DOHH2 (cell line): ENCODE results near the gene XRCC4.

Experiments used
- H3F3A ChIP-seq: fragments of 200-600 bp; sonication (generic), shearing (Covaris generic); 2 replicates; pipeline ENCODE4 v1.6.0; 2016; ENCODE audit warnings: antibody characterized with exemption, mild to moderate bottlenecking; ENCODE audit not compliant: control insufficient read depth, insufficient read depth
- H3K27ac ChIP-seq: fragments of 200-600 bp; sonication (generic); 2 replicates; pipeline ENCODE4 v1.5.1; 2014; ENCODE audit warnings: low read depth, mild to moderate bottlenecking, low read length, moderate library complexity
- H3K27me3 ChIP-seq: fragments of 200-600 bp; sonication (generic); 2 replicates; pipeline ENCODE4 v1.6.1; 2014; ENCODE audit warnings: mild to moderate bottlenecking, low read length, mixed read lengths; ENCODE audit not compliant: control insufficient read depth
- H3K36me3 ChIP-seq: fragments of 200-600 bp; sonication (generic); 2 replicates; pipeline ENCODE4 v1.6.1; 2014; ENCODE audit warnings: mild to moderate bottlenecking, low read length, moderate library complexity, mixed read lengths; ENCODE audit not compliant: control insufficient read depth
- H3K4me1 ChIP-seq: fragments of 200-600 bp; sonication (generic); 2 replicates; pipeline ENCODE4 v1.6.1; 2014; ENCODE audit warnings: mild to moderate bottlenecking, low read length, mixed read lengths; ENCODE audit not compliant: control insufficient read depth
- H3K4me2 ChIP-seq: fragments of 200-600 bp; sonication (generic); 2 replicates; pipeline ENCODE4 v1.6.0; 2014; ENCODE audit warnings: mild to moderate bottlenecking, low read length, moderate library complexity
- H3K4me3 ChIP-seq: fragments of 200-600 bp; sonication (generic); 2 replicates; pipeline ENCODE4 v1.5.1; 2014; ENCODE audit warnings: mild to moderate bottlenecking, low read length, mixed read lengths
- H3K79me2 ChIP-seq: fragments of 200-600 bp; sonication (generic); 2 replicates; pipeline ENCODE4 v1.6.1; 2014; ENCODE audit warnings: mild to moderate bottlenecking, low read length, mixed read lengths; ENCODE audit not compliant: control insufficient read depth
- H3K9me2 ChIP-seq: fragments of 200-600 bp; sonication (generic); replicated peaks from 2 replicates; pipeline ENCODE4 v1.6.1; 2014; ENCODE audit warnings: mild to moderate bottlenecking, low read length, mixed read lengths; ENCODE audit not compliant: control insufficient read depth
- H3K9me3 ChIP-seq: fragments of 200-600 bp; sonication (generic); 2 replicates; pipeline ENCODE4 v1.6.1; 2014; ENCODE audit warnings: antibody characterized with exemption, low read length, mixed read lengths; ENCODE audit not compliant: control insufficient read depth, insufficient read depth
- H4K20me1 ChIP-seq: fragments of 200-600 bp; sonication (generic); 2 replicates; pipeline ENCODE4 v1.6.0; 2014; ENCODE audit warnings: low read depth, mild to moderate bottlenecking, antibody characterized with exemption, low read length, moderate library complexity; ENCODE audit not compliant: control insufficient read depth, insufficient read depth
- EZH2phosphoT487 ChIP-seq: fragments of 200-600 bp; sonication (generic); IDR thresholded peaks from 2 replicates; pipeline ENCODE4 v1.6.1; 2017; ENCODE audit warnings: borderline replicate concordance, mild to moderate bottlenecking, antibody characterized with exemption, low read length, moderate library complexity, mixed read lengths
- TF ChIP-seq, protein P1 (sequence below): fragments of 200-600 bp; sonication (generic); IDR thresholded peaks from one replicate; pipeline ENCODE4 v1.5.1; 2014; ENCODE audit warnings: antibody characterized with exemption, mild to moderate bottlenecking, low read depth, low read length; ENCODE audit not compliant: poor library complexity, severe bottlenecking

XRCC4 gene

GRCh38 chr5:83095957-83096539 is 18.7 kb downstream of the XRCC4 start:
- H3K4me2 ChIP-seq = no peak overlapping the region

GRCh38 chr5:83096660-83097339 is 19.5 kb downstream of the XRCC4 start:
- no peak overlapping the region for H3K4me2 ChIP-seq
- peaks cover 9% of the 10 kb centered on the region for H3K4me1 ChIP-seq

More at GRCh38 chr5:83095957-83096539, 18.7 kb downstream of the XRCC4 start:
- peaks cover 6% of the 10 kb centered on the region; the same call in 1 of the 2 replicates for H3K9me3 ChIP-seq
- peaks cover 9% of the 10 kb centered on the region for H3K4me1 ChIP-seq
- H4K20me1 ChIP-seq = no peaks in the 10 kb centered on the region
- peaks cover 24% of the 10 kb centered on the region for H3K79me2 ChIP-seq
- no peaks in the 10 kb centered on the region for H3K36me3 ChIP-seq
- H3K4me3 ChIP-seq = no peak overlapping the region
- no peaks in the 10 kb centered on the region for H3K27me3 ChIP-seq
- no peak for TF ChIP-seq EZH2phosphoT487
- TF ChIP-seq, protein P1, sequence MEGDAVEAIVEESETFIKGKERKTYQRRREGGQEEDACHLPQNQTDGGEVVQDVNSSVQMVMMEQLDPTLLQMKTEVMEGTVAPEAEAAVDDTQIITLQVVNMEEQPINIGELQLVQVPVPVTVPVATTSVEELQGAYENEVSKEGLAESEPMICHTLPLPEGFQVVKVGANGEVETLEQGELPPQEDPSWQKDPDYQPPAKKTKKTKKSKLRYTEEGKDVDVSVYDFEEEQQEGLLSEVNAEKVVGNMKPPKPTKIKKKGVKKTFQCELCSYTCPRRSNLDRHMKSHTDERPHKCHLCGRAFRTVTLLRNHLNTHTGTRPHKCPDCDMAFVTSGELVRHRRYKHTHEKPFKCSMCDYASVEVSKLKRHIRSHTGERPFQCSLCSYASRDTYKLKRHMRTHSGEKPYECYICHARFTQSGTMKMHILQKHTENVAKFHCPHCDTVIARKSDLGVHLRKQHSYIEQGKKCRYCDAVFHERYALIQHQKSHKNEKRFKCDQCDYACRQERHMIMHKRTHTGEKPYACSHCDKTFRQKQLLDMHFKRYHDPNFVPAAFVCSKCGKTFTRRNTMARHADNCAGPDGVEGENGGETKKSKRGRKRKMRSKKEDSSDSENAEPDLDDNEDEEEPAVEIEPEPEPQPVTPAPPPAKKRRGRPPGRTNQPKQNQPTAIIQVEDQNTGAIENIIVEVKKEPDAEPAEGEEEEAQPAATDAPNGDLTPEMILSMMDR = no peak
- H3K27ac ChIP-seq = no peak overlapping the region
- no peaks in the 10 kb centered on the region for H3F3A ChIP-seq
- H3K9me2 ChIP-seq = no peaks in the 10 kb centered on the region

GRCh38 chr5:83097689-83098231 is 20.4 kb downstream of the XRCC4 start:
- Histone ChIP-seq H3K36me3 (no peaks in the 10 kb centered on the region), H3K9me2 (no peaks in the 10 kb centered on the region), H3F3A (no peaks in the 10 kb centered on the region), H3K9me3 (peaks cover 3% of the 10 kb centered on the region; the same call in 1 of the 2 replicates), H3K4me1 (peaks cover 2% of the 10 kb centered on the region; the same call in 1 of the 2 replicates), H4K20me1 (no peaks in the 10 kb centered on the region), H3K27me3 (no peaks in the 10 kb centered on the region), H3K27ac (no peak overlapping the region), H3K4me3 (no peak overlapping the region), H3K4me2 (no peak overlapping the region), H3K79me2 (peaks cover 18% of the 10 kb centered on the region)
- TF ChIP-seq, protein P1 = no peak
- no peak for TF ChIP-seq EZH2phosphoT487

More at GRCh38 chr5:83096660-83097339, 19.5 kb downstream of the XRCC4 start:
- Histone ChIP-seq H3F3A (no peaks in the 10 kb centered on the region), H3K79me2 (peaks cover 22% of the 10 kb centered on the region), H3K9me2 (no peaks in the 10 kb centered on the region), H4K20me1 (no peaks in the 10 kb centered on the region), H3K9me3 (peaks cover 6% of the 10 kb centered on the region; the same call in 1 of the 2 replicates), H3K27me3 (no peaks in the 10 kb centered on the region), H3K36me3 (no peaks in the 10 kb centered on the region), H3K27ac (no peak overlapping the region), H3K4me3 (no peak overlapping the region)
- no peak for TF ChIP-seq EZH2phosphoT487

- Histone ChIP-seq H4K20me1 (no peaks in the 10 kb centered on the region), H3K36me3 (no peaks in the 10 kb centered on the region), H3K4me3 (no peak overlapping the region), H3K27ac (no peak overlapping the region), H3K9me3 (no peaks in the 10 kb centered on the region), H3K4me2 (no peak overlapping the region), H3K27me3 (no peaks in the 10 kb centered on the region), H3K79me2 (peaks cover 19% of the 10 kb centered on the region), H3K9me2 (no peaks in the 10 kb centered on the region), H3K4me1 (no peaks in the 10 kb centered on the region), H3F3A (no peaks in the 10 kb centered on the region)
- TF ChIP-seq, protein P1 = no peak
- no peak for TF ChIP-seq EZH2phosphoT487
These were observed 21.7 kb downstream of the XRCC4 start for GRCh38 chr5:83099001-83099400.
